MCF 10A (cell line): ENCODE measurements around the gene AMHR2. TPM values are rescaled to one million over a fixed set of nuclear protein-coding genes. Genes with fewer than 3 reads are reported as not detected.
A peak's percentile ranks its signal among the peaks of the same experiment; 100 is the strongest.
"Not testable (repeated sequence)": the region's sequence is repeated elsewhere in the genome, so short reads cannot be mapped to it uniquely, and the experiment has no call there.

ENCODE experiments used
- Bru-seq: library from RNA; stranded (reverse); fragments of 400-500 nt; gene quantifications from one replicate; lab custom pipeline; 2021; lab: Mats Ljungman, UMichigan
- BruChase-seq, 2 experiments: library from RNA; stranded (reverse); fragments of 400-500 nt; gene quantifications; one replicate each; lab custom pipeline; 2021; lab: Mats Ljungman, UMichigan
- BruUV-seq: library from RNA; stranded (reverse); fragments of 400-500 nt; replicated peaks from 2 replicates; lab custom pipeline; 2021; lab: Mats Ljungman, UMichigan
- CTCF ChIA-PET: fragments of 300-600 bp; sonication (Branson Sonifier 250); formaldehyde crosslinking; extraction: SDS; loops from one replicate; lab custom pipeline; 2021; ENCODE audit warnings: antibody characterized with exemption, inconsistent platforms; lab: Yijun Ruan, JAX
- POLR2A ChIA-PET: fragments of 300-600, 350-650 bp; sonication (Branson Sonifier 250); formaldehyde crosslinking; extraction: SDS; loops from one replicate; lab custom pipeline; 2020; ENCODE audit warnings: antibody characterized with exemption, inconsistent platforms; lab: Yijun Ruan, JAX
- DNase-seq: peaks from one replicate; pipeline ENCODE4 v3.0.0-alpha.2; 2018; ENCODE audit not compliant: unreplicated experiment
- H3K27ac Mint-ChIP-seq: one replicate; pipeline ENCODE4 v1.8.0; 2022; ENCODE audit warnings: mild to moderate bottlenecking, low read depth, mixed read lengths; ENCODE audit not compliant: unreplicated experiment
- H3K27me3 Mint-ChIP-seq: one replicate; pipeline ENCODE4 v1.8.0; 2022; ENCODE audit warnings: mixed read lengths; ENCODE audit not compliant: insufficient read depth, unreplicated experiment
- H3K36me3 Mint-ChIP-seq: one replicate; pipeline ENCODE4 v1.8.0; 2022; ENCODE audit warnings: mild to moderate bottlenecking, moderate library complexity, mixed read lengths; ENCODE audit not compliant: insufficient read depth, unreplicated experiment
- H3K4me1 Mint-ChIP-seq: one replicate; pipeline ENCODE4 v1.8.0; 2022; ENCODE audit warnings: mixed read lengths; ENCODE audit not compliant: insufficient read depth, unreplicated experiment
- H3K4me3 Mint-ChIP-seq: one replicate; pipeline ENCODE4 v1.8.0; 2022; ENCODE audit warnings: mild to moderate bottlenecking, moderate library complexity, mixed read lengths; ENCODE audit not compliant: unreplicated experiment
- H3K9me3 Mint-ChIP-seq: one replicate; pipeline ENCODE4 v1.8.0; 2022; ENCODE audit warnings: mixed read lengths; ENCODE audit not compliant: unreplicated experiment
- CTCF ChIP-seq: fragments of 200-600 bp; IDR thresholded peaks from one replicate; pipeline ENCODE4 v1.8.0; 2022; ENCODE audit warnings: antibody characterized with exemption, mild to moderate bottlenecking; ENCODE audit not compliant: unreplicated experiment
- intact Hi-C: fragments of 100-400 bp; cut with micrococcal nuclease; formaldehyde crosslinking; loops from 2 replicates; pipeline ENCODE4 v1.14.1; 2022
- long read RNA-seq: library from polyadenylated mRNA; stranded (forward); transcript quantifications from one replicate; pipeline ENCODE4 v2.0.0, GENCODE V29; 2022
- total RNA-seq: library from RNA; stranded (reverse); gene quantifications from 2 replicates; pipeline ENCODE4 v1.2.3, GENCODE V29; 2022

Gene AMHR2
- not detected in 2 replicates for total RNA-seq
- Bru-seq, nascent RNA: percentile 10 among the genes with signal in this experiment
- BruChase-seq, experiment 1, labeled RNA remaining after a 6-hour chase: percentile 16 among the genes with signal in this experiment
- BruChase-seq, experiment 2, labeled RNA remaining after a 2-hour chase: percentile 17 among the genes with signal in this experiment
- long read RNA-seq: 0 reads

- ChIA-PET POLR2A (interaction anchor here (1.3 kb wide), 1 partner anchor 44 kb away, joined by 4 read pairs; the partner anchor contains the start of gene SP1), CTCF (interaction anchor here (0.6 to 7.8 kb wide), 5 partner anchors 23 to 101 kb away, joined by 3 to 160 read pairs (median 4); partner anchors contain the start of gene AAAS)
- Mint-ChIP-seq H3K27me3 (no peaks in the 10 kb centered on the region), H3K4me3 (no peak within 1 kb of the TSS), H3K36me3 (peaks cover 7% of the 10 kb centered on the region), H3K4me1 (peaks cover 23% of the 10 kb centered on the region), H3K27ac (no peak within 1 kb of the TSS), H3K9me3 (no peaks in the 10 kb centered on the region)
- no peak for TF ChIP-seq CTCF
- intact Hi-C loops: no loop called here
- no TSS peak for BruUV-seq
- no peak for DNase-seq
Observed at GRCh38 chr12:53423597-53423996, at the start of gene AMHR2. Gene AMHR2 (plus strand): TSS chr12:53423855. CDS start chr12:53423935, 80 bp downstream.

GRCh38 chr12:53374277-53374676 is 49.4 kb upstream of the AMHR2 start:
- H3K27me3 Mint-ChIP-seq, BruUV-seq, intact Hi-C loops, H3K4me3 Mint-ChIP-seq, DNase-seq, H3K27ac Mint-ChIP-seq, H3K9me3 Mint-ChIP-seq, H3K36me3 Mint-ChIP-seq: not testable (repeated sequence)
- peaks cover 24% of the 10 kb centered on the region for H3K4me1 Mint-ChIP-seq
- ChIA-PET CTCF (interaction anchor here (1.9 kb wide), 1 partner anchor 22 kb away, joined by 8 read pairs; no protein-coding TSS in a partner anchor), POLR2A (interaction anchor here (1.5 kb wide), 1 partner anchor 194 kb away, joined by 3 read pairs; the partner anchor contains the start of genes CSAD and ZNF740)

- Mint-ChIP-seq H3K4me1 (peaks cover 16% of the 10 kb centered on the region), H3K4me3 (no peak overlapping the region), H3K9me3 (no peaks in the 10 kb centered on the region), H3K36me3 (peaks cover under 1% of the 10 kb centered on the region), H3K27me3 (no peaks in the 10 kb centered on the region), H3K27ac (no peak overlapping the region)
- no peak for DNase-seq
- ChIA-PET CTCF (no interaction called here), POLR2A (no interaction called here)
- intact Hi-C loops: no loop called here
- TF ChIP-seq CTCF: no peak
- BruUV-seq: no TSS peak
Observed at GRCh38 chr12:53376747-53377146, 46.9 kb upstream of the AMHR2 start.

- H3K27ac Mint-ChIP-seq: no peak overlapping the region
- peaks cover 15% of the 10 kb centered on the region for H3K36me3 Mint-ChIP-seq
- intact Hi-C loops: no loop called here
- no peaks in the 10 kb centered on the region for H3K27me3 Mint-ChIP-seq
- CTCF ChIA-PET: interaction anchor here (0.8 to 3.3 kb wide), 4 partner anchors 19 to 57 kb away, joined by 3 to 26 read pairs (median 12); partner anchors contain the start of gene AAAS
- H3K4me1 Mint-ChIP-seq: peaks cover 22% of the 10 kb centered on the region
- H3K4me3 Mint-ChIP-seq: no peak overlapping the region
- TF ChIP-seq CTCF: no peak
- no peak for DNase-seq
- H3K9me3 Mint-ChIP-seq: no peaks in the 10 kb centered on the region
- POLR2A ChIA-PET: interaction anchor here (0.9 to 2.8 kb wide), 14 partner anchors 9 to 372 kb away, joined by 3 to 23 read pairs (median 8); partner anchors contain the start of genes ATF7, CSAD, EIF4B and MYG1
- no TSS peak for BruUV-seq
Observed at GRCh38 chr12:53378222-53378621, 45.4 kb upstream of the AMHR2 start.
